ENCODE results near the gene VGLL2. TPM values are rescaled to one million over a fixed set of nuclear protein-coding genes. Genes with fewer than 3 reads are reported as not detected.

Gene VGLL2
- total RNA-seq, 4 donors from 2014 or later: not detected

DNA sequence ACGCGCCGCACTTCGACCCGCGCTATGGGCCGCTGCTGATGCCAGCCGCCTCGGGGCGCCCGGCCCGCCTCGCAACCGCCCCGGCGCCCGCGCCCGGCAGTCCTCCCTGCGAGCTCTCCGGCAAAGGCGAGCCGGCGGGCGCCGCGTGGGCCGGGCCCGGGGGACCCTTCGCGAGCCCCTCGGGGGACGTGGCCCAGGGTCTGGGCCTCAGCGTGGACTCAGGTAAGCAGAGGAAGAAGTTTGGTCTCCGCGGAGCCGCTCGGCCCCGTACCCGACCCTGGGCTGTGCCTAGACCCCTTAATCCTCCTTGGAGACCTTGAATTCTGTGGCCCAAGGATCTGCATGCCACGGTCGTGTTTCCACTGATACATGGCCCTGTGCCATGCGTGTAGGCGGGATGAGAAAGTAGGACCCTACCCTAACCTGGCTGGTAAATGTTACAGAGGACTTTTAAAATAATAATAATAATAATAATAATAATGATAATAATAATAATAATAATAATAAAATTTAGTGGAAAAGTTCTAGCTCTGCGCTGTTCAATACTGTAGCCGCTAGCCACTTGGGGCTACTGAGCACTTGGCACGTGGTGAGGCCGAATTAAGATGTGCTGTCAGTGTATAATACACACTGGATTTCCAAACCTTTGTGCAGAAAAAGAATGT is 5.6 kb downstream of the VGLL2 start:
- Histone ChIP-seq H3K9me3 (no peaks in the 10 kb centered on the region), H3K4me1 (no peaks in the 10 kb centered on the region), H3K36me3 (no peaks in the 10 kb centered on the region), H3K4me3 (no peak overlapping the region), H3K27ac (no peak overlapping the region), H3K27me3 (peaks cover 0 to 51% of the 10 kb centered on the region in 2 donors)
- TF ChIP-seq, protein P1, sequence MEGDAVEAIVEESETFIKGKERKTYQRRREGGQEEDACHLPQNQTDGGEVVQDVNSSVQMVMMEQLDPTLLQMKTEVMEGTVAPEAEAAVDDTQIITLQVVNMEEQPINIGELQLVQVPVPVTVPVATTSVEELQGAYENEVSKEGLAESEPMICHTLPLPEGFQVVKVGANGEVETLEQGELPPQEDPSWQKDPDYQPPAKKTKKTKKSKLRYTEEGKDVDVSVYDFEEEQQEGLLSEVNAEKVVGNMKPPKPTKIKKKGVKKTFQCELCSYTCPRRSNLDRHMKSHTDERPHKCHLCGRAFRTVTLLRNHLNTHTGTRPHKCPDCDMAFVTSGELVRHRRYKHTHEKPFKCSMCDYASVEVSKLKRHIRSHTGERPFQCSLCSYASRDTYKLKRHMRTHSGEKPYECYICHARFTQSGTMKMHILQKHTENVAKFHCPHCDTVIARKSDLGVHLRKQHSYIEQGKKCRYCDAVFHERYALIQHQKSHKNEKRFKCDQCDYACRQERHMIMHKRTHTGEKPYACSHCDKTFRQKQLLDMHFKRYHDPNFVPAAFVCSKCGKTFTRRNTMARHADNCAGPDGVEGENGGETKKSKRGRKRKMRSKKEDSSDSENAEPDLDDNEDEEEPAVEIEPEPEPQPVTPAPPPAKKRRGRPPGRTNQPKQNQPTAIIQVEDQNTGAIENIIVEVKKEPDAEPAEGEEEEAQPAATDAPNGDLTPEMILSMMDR (IDR thresholded peaks at IDR 0.05): no peak
- no peak for TF ChIP-seq POLR2A (IDR thresholded peaks at IDR 0.05)
- DNase-seq: no peak
- intact Hi-C loops (cut with DNase I; ENCODE audit: low total_unique reads): no loop called here

DNA sequence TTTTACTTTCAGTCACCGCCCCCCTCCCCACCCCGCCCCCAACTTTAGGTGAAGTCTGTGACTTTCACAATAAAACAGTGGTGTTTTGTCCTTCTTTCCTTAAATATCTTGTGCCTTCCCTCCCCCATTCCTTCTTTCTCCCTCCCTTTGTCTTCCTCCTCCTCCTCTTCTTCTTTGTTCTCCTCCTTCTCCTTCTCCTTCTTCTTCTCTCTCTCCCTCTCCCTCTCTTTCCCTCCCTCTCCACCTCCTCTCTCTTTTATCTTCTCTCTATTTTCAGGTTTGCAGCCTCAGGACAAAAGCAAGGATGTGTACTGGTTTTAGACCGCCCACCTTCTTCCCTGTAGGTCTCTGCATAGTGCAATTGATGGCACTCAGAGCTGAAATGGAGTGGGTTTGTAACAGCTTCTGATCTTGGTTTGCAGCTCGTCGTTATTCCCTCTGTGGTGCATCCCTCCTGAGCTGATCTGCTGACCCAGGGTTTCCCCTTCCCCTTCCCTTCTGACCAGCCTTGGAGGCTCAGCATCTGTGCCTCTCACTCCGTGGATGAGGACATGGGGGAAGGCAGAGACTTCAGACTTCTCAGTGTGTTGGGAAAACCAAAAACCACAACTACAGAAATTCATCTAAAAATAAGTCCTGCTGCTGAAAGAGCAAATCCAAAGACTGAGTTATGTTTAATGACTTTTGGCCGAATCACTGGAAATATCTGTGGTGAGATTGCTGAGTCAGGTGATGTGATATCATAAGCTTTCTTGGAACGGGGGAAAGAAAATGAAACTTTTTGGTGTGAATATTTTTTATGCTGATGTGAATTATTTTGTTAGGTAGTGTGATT is 6.9 kb downstream of the VGLL2 start:
- intact Hi-C loops (cut with DNase I; ENCODE audit: low total_unique reads): no loop called here
- Histone ChIP-seq H3K36me3 (no peaks in the 10 kb centered on the region), H3K4me3 (no peak overlapping the region), H3K4me1 (no peaks in the 10 kb centered on the region), H3K27ac (no peak overlapping the region), H3K27me3 (peaks cover 0 to 38% of the 10 kb centered on the region in 2 donors), H3K9me3 (no peaks in the 10 kb centered on the region)
- no peak for TF ChIP-seq POLR2A (IDR thresholded peaks at IDR 0.05)
- TF ChIP-seq, protein P1 (IDR thresholded peaks at IDR 0.05): no peak
- DNase-seq: no peak

- TF ChIP-seq POLR2A (IDR thresholded peaks at IDR 0.05): no peak
- TF ChIP-seq, protein P1 (IDR thresholded peaks at IDR 0.05): no peak
- H3K4me3 ChIP-seq: no peak overlapping the region
- no peaks in the 10 kb centered on the region for H3K9me3 ChIP-seq
- intact Hi-C loops (cut with DNase I; ENCODE audit: low total_unique reads): no loop called here
- H3K27me3 ChIP-seq: peaks cover 0 to 32% of the 10 kb centered on the region in 2 donors
- no peaks in the 10 kb centered on the region for H3K36me3 ChIP-seq
- no peaks in the 10 kb centered on the region for H3K4me1 ChIP-seq
- no peak overlapping the region for H3K27ac ChIP-seq
- no peak for DNase-seq
These were observed 7.5 kb downstream of the VGLL2 start for GRCh38 chr6:117272891-117273290.

GRCh38 chr6:117275205-117275604 is 9.8 kb downstream of the VGLL2 start:
- no peak for DNase-seq
- intact Hi-C loops (cut with DNase I; ENCODE audit: low total_unique reads): no loop called here

More at GRCh38 chr6:117275205-117275604, 9.8 kb downstream of the VGLL2 start:
- H3K9me3 ChIP-seq: no peaks in the 10 kb centered on the region
- H3K27ac ChIP-seq: no peak overlapping the region
- H3K36me3 ChIP-seq: no peaks in the 10 kb centered on the region
- H3K27me3 ChIP-seq: peaks cover 0 to 9% of the 10 kb centered on the region in 2 donors
- no peaks in the 10 kb centered on the region for H3K4me1 ChIP-seq
- no peak overlapping the region for H3K4me3 ChIP-seq
- TF ChIP-seq, protein P1 (IDR thresholded peaks at IDR 0.05): no peak
- TF ChIP-seq POLR2A (IDR thresholded peaks at IDR 0.05): no peak

Measured in uterus (tissue), 4 donors.